ENCODE measurements around the gene TSHZ2.
"Not testable (repeated sequence)": the region's sequence is repeated elsewhere in the genome, so short reads cannot be mapped to it uniquely, and the experiment has no call there.

The TSHZ2 gene

GRCh38 chr20:53438368-53438767 lies 466.2 kb downstream of the TSHZ2 start:
- no peak for DNase-seq

- DNase-seq: no peak
These were observed 466.9 kb downstream of the TSHZ2 start for GRCh38 chr20:53439046-53439445.

GRCh38 chr20:53439616-53440015 lies 467.5 kb downstream of the TSHZ2 start:
- no peak for DNase-seq

- DNase-seq: no peak
These were observed 472.4 kb downstream of the TSHZ2 start for GRCh38 chr20:53444401-53445149.

GRCh38 chr20:53445321-53445731 lies 473.2 kb downstream of the TSHZ2 start:
- no peak for DNase-seq

- no peak for DNase-seq
These were observed 473.8 kb downstream of the TSHZ2 start for GRCh38 chr20:53445932-53446331.

GRCh38 chr20:53447316-53447715 lies 475.2 kb downstream of the TSHZ2 start:
- DNase-seq: no peak

GRCh38 chr20:53448426-53448825 lies 476.3 kb downstream of the TSHZ2 start:
- DNase-seq: no peak

GRCh38 chr20:53448875-53449274 lies 476.7 kb downstream of the TSHZ2 start:
- DNase-seq: no peak

- no peak for DNase-seq
These were observed 480.9 kb downstream of the TSHZ2 start for GRCh38 chr20:53453076-53453475.

- no peak for DNase-seq
These were observed 482.6 kb downstream of the TSHZ2 start for GRCh38 chr20:53454675-53455276.

GRCh38 chr20:53463101-53463972 lies 491.2 kb downstream of the TSHZ2 start:
- no peak for DNase-seq

GRCh38 chr20:53466279-53466678 lies 494.1 kb downstream of the TSHZ2 start:
- no peak for DNase-seq

- no peak for DNase-seq
These were observed 496.4 kb downstream of the TSHZ2 start for GRCh38 chr20:53468587-53468986.

- not testable (repeated sequence) for DNase-seq
These were observed 500.7 kb downstream of the TSHZ2 start for GRCh38 chr20:53472859-53473258.

- no peak for DNase-seq
These were observed 508.8 kb downstream of the TSHZ2 start for GRCh38 chr20:53480913-53481312.

- no peak for DNase-seq
These were observed 515.5 kb downstream of the TSHZ2 start for GRCh38 chr20:53487461-53488200.

- no peak for DNase-seq
These were observed 516.7 kb downstream of the TSHZ2 start for GRCh38 chr20:53488775-53489272.

- DNase-seq: no peak
These were observed 517.4 kb downstream of the TSHZ2 start for GRCh38 chr20:53489528-53489927.

GRCh38 chr20:53490620-53491019 lies 518.5 kb downstream of the TSHZ2 start:
- no peak for DNase-seq

- no peak for DNase-seq
These were observed 519.3 kb downstream of the TSHZ2 start for GRCh38 chr20:53491462-53491861.

GRCh38 chr20:53492212-53492611 lies 520.1 kb downstream of the TSHZ2 start:
- no peak for DNase-seq

All from SHP77 treated with DMSO at 0.1 percent for 48 hours (cell line).